PC-9 (cell line): ENCODE results near the gene ITGB5. TPM values are rescaled to one million over a fixed set of nuclear protein-coding genes. Genes with fewer than 3 reads are reported as not detected.

Experiments
- BruUV-seq: library from RNA; stranded (reverse); fragments of 400-500 nt; replicated peaks from 2 replicates; lab custom pipeline; 2021; lab: Mats Ljungman, UMichigan
- CTCF ChIA-PET: fragments of 300-600 bp; sonication (Branson Sonifier 250); formaldehyde crosslinking; loops from one replicate; lab custom pipeline; 2022; ENCODE audit warnings: antibody characterized with exemption; lab: Charles Lee
- POLR2A ChIA-PET: fragments of 300-600 bp; sonication (Branson Sonifier 250); formaldehyde crosslinking; loops from one replicate; lab custom pipeline; 2022; ENCODE audit warnings: antibody characterized with exemption; ENCODE audit not compliant: unreplicated experiment; lab: Charles Lee
- DNase-seq, 2 experiments: peaks; one replicate each; pipeline versions ENCODE4 v3.0.0 to v3.0.0-alpha.2; 2015 to 2022; ENCODE audit warnings: mixed read lengths in 1 of 2
- H2AFZ ChIP-seq: fragments of 200-600 bp; sonication (generic); 2 replicates; pipeline ENCODE4 v1.8.1; 2017; ENCODE audit warnings: antibody characterized with exemption
- H3F3A ChIP-seq: fragments of 200-600 bp; sonication (generic); 2 replicates; pipeline ENCODE4 v1.8.1; 2017; ENCODE audit warnings: antibody characterized with exemption, mild to moderate bottlenecking, low read depth; ENCODE audit not compliant: insufficient read depth
- H3K27ac ChIP-seq: fragments of 200-600 bp; sonication (generic); 2 replicates; pipeline ENCODE4 v1.6.1; 2016; ENCODE audit warnings: mixed run types
- H3K27me3 ChIP-seq: fragments of 200-600 bp; sonication (generic); 2 replicates; pipeline ENCODE4 v1.6.1; 2016; ENCODE audit warnings: low read depth, mixed run types; ENCODE audit not compliant: insufficient read depth
- H3K36me3 ChIP-seq: fragments of 200-600 bp; sonication (generic); 2 replicates; pipeline ENCODE4 v1.6.1; 2016; ENCODE audit warnings: low read depth, mixed run types
- H3K4me1 ChIP-seq: fragments of 200-600 bp; sonication (generic); replicated peaks from 2 replicates; pipeline ENCODE4 v1.6.1; 2016; ENCODE audit warnings: mixed run types; ENCODE audit not compliant: insufficient read depth
- H3K4me2 ChIP-seq: fragments of 200-600 bp; sonication (generic); 2 replicates; pipeline ENCODE4 v1.6.1; 2017; ENCODE audit warnings: mixed run types
- H3K4me3 ChIP-seq: fragments of 200-600 bp; sonication (generic); 2 replicates; pipeline ENCODE4 v1.6.1; 2016; ENCODE audit warnings: mixed run types
- H3K79me2 ChIP-seq: fragments of 200-600 bp; sonication (generic); 2 replicates; pipeline ENCODE4 v1.6.1; 2017; ENCODE audit warnings: low read depth, mixed run types
- H3K9me2 ChIP-seq: fragments of 200-600 bp; sonication (generic); 2 replicates; pipeline ENCODE4 v1.8.1; 2017; ENCODE audit warnings: mild to moderate bottlenecking; ENCODE audit not compliant: insufficient read depth
- H3K9me3 ChIP-seq: fragments of 200-600 bp; sonication (generic); 2 replicates; pipeline ENCODE4 v1.8.1; 2016; ENCODE audit warnings: low read depth; ENCODE audit not compliant: insufficient read depth
- H4K20me1 ChIP-seq: fragments of 200-600 bp; sonication (generic); 2 replicates; pipeline ENCODE4 v1.8.1; 2017; ENCODE audit not compliant: insufficient read depth
- EZH2 ChIP-seq: fragments of 200-600 bp; sonication (generic); IDR thresholded peaks from 2 replicates; pipeline ENCODE4 v1.8.0; 2017; ENCODE audit warnings: antibody characterized with exemption, low read depth
- intact Hi-C: fragments of 100-400 bp; cut with micrococcal nuclease; formaldehyde crosslinking; loops from one replicate; pipeline ENCODE4 v1.10.0; 2022; ENCODE audit not compliant: unreplicated experiment
- total RNA-seq: library from RNA; stranded (reverse); gene quantifications from 2 replicates; pipeline ENCODE4 v1.2.3, GENCODE V29; 2021
- TF ChIP-seq, protein P1 (sequence below): fragments of 200-600 bp; sonication (generic); conservative IDR thresholded peaks from 2 replicates; pipeline ENCODE4 v1.6.1; 2017; ENCODE audit warnings: mixed run types, antibody characterized with exemption, mild to moderate bottlenecking, moderate library complexity

The ITGB5 gene
- total RNA-seq, 1 experiment from 2014 or later = 226 TPM

DNA sequence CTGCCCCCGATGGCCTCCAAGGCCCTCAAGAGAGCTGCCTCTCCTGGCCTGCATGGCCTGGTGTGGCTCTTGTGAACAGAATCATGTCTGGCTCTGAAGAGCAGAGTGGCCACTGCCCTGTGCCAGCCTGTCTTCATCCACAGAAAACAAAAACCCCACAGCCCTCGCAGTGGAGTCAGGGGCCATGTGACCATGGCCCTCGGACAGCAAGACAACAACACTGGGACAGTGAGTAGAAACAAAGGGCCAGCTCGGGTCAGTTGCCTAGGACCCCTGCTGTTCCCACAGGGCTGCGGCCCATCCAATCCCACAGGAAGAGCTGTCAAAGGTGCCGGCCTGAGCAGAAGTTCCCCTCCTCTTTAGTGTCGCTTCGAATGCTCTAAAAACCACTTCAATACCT, 84.5 kb downstream of the ITGB5 start:
- Histone ChIP-seq H3K27ac (no peak overlapping the region), H3K27me3 (no peaks in the 10 kb centered on the region), H3K36me3 (peaks cover 15% of the 10 kb centered on the region; the same call in 1 of the 2 replicates), H4K20me1 (no peaks in the 10 kb centered on the region), H3K79me2 (no peaks in the 10 kb centered on the region), H2AFZ (no peak overlapping the region), H3K9me2 (no peaks in the 10 kb centered on the region), H3K4me1 (no peaks in the 10 kb centered on the region), H3K4me3 (no peak overlapping the region), H3K4me2 (no peak overlapping the region), H3K9me3 (no peaks in the 10 kb centered on the region), H3F3A (no peaks in the 10 kb centered on the region)
- ChIA-PET POLR2A (no interaction called here), CTCF (no interaction called here)
- intact Hi-C loops = no loop called here
- DNase-seq = no peak
- no TSS peak for BruUV-seq
- TF ChIP-seq, protein P1, sequence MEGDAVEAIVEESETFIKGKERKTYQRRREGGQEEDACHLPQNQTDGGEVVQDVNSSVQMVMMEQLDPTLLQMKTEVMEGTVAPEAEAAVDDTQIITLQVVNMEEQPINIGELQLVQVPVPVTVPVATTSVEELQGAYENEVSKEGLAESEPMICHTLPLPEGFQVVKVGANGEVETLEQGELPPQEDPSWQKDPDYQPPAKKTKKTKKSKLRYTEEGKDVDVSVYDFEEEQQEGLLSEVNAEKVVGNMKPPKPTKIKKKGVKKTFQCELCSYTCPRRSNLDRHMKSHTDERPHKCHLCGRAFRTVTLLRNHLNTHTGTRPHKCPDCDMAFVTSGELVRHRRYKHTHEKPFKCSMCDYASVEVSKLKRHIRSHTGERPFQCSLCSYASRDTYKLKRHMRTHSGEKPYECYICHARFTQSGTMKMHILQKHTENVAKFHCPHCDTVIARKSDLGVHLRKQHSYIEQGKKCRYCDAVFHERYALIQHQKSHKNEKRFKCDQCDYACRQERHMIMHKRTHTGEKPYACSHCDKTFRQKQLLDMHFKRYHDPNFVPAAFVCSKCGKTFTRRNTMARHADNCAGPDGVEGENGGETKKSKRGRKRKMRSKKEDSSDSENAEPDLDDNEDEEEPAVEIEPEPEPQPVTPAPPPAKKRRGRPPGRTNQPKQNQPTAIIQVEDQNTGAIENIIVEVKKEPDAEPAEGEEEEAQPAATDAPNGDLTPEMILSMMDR = no peak
- TF ChIP-seq EZH2 = no peak

DNA sequence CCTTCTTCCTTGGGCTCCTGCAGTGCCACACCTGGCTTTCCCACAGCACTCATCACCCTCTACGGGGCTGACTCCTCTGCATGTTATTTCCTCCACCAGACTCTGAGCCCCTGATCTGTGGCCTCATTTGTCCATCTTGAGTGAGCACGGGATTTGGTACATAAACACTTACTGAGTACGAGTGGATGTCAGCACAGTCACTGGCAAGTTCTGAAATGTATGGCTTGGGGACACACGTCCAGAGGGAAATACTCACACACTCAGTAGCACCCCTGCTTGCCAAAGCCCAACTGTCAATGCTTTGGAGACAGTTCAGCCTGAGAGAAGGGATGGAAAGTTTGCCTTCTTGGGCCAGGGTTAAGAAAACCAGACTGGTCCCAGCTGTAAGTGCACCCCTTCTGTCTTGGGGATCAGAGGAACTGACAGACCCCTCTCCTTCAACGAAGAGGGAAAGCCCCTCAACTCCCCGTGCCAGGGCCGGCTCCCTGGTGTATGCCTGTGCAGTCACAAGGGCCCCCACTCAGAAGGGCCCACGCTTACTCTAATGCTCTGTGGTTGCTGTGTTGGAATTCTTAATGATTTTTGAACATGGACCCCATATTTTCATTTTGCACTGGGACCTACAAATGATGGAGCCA, 85.0 kb downstream of the ITGB5 start:
- TF ChIP-seq, protein P1 = no peak
- TF ChIP-seq EZH2 = no peak
- POLR2A ChIA-PET = interaction anchor here (0.5 kb wide), 1 partner anchor 88 kb away, joined by 7 read pairs; no protein-coding TSS in a partner anchor
- CTCF ChIA-PET = no interaction called here
- DNase-seq = no peak
- Histone ChIP-seq H3K4me3 (no peak overlapping the region), H4K20me1 (no peaks in the 10 kb centered on the region), H3K9me2 (no peaks in the 10 kb centered on the region), H3K9me3 (no peaks in the 10 kb centered on the region), H2AFZ (no peak overlapping the region), H3F3A (no peaks in the 10 kb centered on the region), H3K27ac (no peak overlapping the region), H3K4me1 (no peaks in the 10 kb centered on the region), H3K4me2 (no peak overlapping the region), H3K27me3 (no peaks in the 10 kb centered on the region), H3K36me3 (peaks cover 15% of the 10 kb centered on the region; the same call in 1 of the 2 replicates), H3K79me2 (no peaks in the 10 kb centered on the region)
- no TSS peak for BruUV-seq
- intact Hi-C loops = no loop called here

DNA sequence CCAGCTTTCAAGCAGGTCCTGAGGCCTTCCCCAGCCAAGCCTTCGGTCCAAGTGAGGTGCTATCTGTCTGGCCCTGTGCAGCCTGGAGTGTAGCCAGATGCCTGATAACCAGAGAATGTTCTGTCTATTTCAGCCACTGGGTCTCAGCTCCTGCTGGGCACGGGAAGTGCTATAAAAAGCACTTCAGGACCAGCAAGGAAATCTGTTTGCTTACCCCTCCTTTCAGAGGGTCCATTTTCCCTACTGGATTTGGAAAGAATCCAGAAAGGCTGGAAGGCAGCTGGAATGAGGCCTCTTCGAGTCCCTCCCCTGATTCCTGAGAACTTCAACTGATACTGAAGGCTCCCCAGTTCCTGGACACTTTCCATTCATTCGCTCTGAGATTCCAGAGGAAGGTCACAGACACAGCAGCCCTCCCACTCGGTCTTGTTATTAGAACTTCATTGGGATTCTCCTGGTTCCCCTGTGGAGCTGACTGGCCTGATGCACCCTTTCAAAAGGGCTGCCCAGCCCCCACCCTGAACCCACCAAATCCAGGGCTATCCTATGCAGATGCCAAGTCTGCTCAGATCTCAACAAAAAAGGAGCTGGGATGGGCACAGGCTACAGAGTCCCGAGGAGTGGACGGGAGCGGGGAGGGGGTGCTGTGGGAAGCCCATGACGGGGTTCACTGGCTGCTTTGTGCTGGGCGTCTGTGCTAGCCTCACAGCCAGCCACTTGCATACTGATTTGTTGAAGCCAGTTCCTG, 86.5 kb downstream of the ITGB5 start:
- POLR2A ChIA-PET = no interaction called here
- Histone ChIP-seq H3F3A (no peaks in the 10 kb centered on the region), H3K4me3 (no peak overlapping the region), H3K36me3 (peaks cover 11% of the 10 kb centered on the region; the same call in 1 of the 2 replicates), H3K9me2 (no peaks in the 10 kb centered on the region), H3K79me2 (no peaks in the 10 kb centered on the region), H2AFZ (no peak overlapping the region), H3K27ac (no peak overlapping the region), H3K4me2 (no peak overlapping the region), H3K4me1 (no peaks in the 10 kb centered on the region), H3K27me3 (no peaks in the 10 kb centered on the region), H3K9me3 (no peaks in the 10 kb centered on the region), H4K20me1 (no peaks in the 10 kb centered on the region)
- CTCF ChIA-PET = no interaction called here
- no peak for DNase-seq
- intact Hi-C loops = no loop called here
- no TSS peak for BruUV-seq
- TF ChIP-seq, protein P1 = no peak
- TF ChIP-seq EZH2 = no peak
